NCI-H128 (cell line): ENCODE measurements around the gene REXO2.

Experiments used
- DNase-seq: peaks from one replicate; lab custom pipeline; 2025; ENCODE audit not compliant: unreplicated experiment; lab: John Stamatoyannopoulos, UW

The REXO2 gene

GRCh38 chr11:114440121-114440860, 1.0 kb downstream of the REXO2 start:
- DNase-seq, result no peak

GRCh38 chr11:114440971-114441763, 1.9 kb downstream of the REXO2 start:
- DNase-seq, result no peak

DNA sequence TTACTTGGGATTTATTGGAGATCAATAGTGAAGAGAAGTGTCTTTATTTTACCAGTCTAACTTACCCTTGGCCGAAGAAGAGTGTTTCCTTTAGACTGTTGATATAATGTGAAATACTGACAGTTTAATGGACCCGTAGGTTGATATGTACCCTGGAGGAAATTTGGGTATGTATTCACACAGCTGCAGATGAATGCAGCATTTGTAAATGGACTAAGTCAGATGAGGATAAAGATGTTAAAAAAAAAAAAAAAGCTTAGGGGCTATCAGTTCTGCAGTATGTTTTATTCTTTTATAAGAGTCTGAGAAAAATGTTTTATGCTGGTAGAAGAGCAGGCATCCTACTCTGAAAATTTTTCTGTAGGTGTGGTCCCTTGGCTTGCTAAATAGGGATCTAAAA, 2.7 kb downstream of the REXO2 start:
- no peak for DNase-seq

DNA sequence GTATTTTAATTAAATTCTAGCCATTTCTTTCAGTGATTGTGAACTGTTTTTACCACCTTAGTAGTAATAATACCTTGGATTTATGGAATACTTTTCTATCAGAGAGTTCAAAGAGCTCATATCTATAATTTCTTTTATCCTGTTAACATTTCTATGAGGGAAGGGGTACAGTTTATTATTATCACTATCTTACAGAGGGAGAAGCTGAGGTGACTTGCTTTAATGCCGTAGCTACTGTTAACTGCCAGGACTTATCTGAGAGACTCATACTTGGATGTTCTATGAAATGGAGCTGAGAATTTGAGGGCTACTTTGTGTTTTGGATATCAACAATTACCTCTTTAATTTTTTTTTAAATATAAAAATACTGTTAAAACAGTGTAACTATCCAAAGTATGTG, 3.3 kb downstream of the REXO2 start:
- no peak for DNase-seq

DNA sequence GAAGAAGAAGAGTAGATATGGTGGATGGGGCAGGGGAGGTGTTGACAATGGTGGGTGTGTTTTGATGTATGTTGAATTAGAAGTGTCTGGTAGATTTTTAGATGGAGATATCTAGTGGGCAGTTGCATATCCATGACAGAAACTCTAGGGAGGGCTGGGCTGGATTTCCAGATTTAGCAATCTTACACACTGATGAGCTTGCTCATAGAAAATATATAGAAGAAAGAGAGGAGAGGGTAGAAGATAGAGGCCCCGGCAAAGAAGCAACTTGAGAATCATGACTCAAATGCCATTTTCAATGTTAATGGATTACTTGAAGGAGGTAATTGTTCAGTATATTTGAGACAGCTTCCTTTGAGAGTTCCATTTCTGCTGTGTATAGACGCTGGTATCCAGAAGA, 8.2 kb downstream of the REXO2 start:
- DNase-seq, result no peak

DNA sequence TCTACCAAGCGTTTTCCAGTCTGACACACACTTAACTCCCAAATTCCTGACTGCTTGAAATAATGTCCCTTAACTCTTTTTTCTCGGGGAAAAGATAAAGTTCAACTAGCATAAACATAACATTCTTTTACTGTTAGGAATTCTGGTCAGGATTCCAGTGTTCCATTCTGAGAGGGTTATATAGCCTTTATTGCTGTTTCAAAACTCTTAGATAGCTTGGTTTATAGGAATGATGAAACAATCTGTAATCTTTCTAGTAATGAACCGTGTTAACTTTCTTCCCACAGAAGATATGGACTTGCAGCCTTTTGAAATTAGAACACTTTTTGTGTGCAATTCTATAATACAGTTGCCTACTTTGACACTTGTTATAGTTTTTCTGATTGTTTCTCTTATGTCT, 8.6 kb downstream of the REXO2 start:
- no peak for DNase-seq

- DNase-seq, result no peak
These were observed 9.6 kb downstream of the REXO2 start for GRCh38 chr11:114448749-114449482.

GRCh38 chr11:114449845-114450244, 10.6 kb downstream of the REXO2 start:
- DNase-seq, result no peak

DNA sequence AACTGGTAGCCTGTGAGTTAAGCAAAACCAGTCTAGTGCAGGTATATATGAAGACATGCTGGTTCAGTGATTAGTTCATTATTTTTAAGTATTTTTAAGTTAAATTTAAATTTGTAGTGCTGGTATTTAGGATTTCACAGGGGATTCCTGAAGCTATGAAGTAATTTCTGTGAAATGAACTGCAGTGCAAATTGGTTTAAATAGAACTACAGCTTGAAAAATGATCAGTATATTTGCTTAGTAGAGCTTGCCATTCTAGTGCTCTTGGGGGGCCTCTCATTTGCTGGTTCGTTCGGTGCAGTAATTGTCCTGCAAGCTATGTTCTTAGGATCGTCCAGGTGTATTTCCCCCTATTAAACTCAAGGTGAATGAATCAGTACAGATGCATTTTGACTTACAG, 13.1 kb downstream of the REXO2 start:
- DNase-seq, result no peak

DNA sequence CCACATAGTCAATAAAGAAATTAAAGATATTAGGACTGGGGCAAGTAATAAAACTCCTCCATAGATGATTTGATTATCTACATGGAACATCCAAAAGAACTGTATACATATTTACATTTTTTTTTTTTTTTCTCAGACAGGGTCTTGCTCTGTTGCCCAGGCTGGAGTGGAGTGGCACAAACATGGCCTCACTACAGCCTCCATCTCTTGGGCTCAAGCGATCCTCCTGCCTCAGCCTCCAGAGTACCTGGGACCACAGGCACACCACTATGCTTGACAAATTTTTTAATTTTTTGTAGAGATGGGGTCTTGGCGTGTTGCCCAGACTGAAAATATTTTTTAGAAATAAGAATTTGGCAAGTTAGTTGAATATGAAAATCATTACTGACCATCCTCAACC, 24.7 kb downstream of the REXO2 start:
- DNase-seq, result no peak

DNA sequence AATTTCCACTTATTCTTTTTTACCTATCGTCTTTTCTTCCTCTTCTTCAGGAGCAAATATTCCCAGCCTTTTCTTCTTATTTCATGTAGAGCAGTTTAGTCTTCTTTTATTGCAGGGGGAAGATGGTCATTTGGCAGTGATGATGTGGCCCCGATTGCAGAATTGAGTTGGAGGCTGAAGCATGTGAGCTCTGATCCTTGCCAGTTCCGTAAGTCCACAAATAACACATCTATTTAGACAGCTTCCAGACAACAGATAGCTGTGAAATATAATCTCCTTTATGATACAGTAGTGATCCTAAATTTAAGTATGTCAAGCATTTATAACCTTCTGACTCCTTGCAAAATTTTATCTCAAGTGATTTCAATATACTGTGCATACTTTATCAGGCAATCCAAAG, 27.5 kb downstream of the REXO2 start:
- DNase-seq, result no peak

DNA sequence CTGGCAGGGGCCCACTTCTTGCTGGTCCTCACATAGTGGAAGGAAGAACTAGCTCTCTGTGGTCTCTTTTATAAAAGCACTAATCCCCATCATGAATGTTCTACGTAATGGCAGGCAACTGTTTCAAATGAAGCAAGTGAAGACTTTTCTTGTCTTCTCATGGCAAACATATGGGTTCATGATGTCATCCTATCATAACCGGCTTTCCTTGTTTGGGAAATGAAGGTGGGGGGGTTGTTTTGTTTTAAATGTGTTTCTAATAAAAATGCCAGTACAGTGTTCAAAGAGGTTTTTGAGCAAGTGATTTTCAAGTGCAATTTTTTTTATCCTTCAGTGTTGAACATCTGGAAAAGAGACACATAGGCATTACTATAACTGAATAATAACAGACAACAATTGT, 33.4 kb downstream of the REXO2 start:
- no peak for DNase-seq

GRCh38 chr11:114478001-114478410, 38.7 kb downstream of the REXO2 start:
- no peak for DNase-seq

DNA sequence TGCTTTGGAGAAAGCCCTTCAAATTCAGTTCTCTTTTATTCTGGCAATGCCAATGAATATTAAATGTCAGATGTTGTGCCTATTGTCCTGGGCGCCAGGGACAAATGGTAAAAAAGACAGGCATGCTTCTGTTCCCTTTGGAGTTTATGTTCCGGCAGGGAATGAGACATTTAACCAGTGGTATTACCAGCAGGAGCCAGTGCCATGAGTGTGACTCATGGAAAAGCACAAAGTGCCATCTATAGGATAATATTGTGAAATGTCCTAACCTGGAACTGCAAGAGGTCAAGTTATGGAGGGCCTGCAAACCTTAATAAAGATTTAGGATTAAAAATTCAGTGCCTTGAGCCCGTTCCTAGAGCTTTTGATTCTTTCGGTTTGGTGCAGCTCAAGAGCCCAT, 39.5 kb downstream of the REXO2 start:
- no peak for DNase-seq

DNA sequence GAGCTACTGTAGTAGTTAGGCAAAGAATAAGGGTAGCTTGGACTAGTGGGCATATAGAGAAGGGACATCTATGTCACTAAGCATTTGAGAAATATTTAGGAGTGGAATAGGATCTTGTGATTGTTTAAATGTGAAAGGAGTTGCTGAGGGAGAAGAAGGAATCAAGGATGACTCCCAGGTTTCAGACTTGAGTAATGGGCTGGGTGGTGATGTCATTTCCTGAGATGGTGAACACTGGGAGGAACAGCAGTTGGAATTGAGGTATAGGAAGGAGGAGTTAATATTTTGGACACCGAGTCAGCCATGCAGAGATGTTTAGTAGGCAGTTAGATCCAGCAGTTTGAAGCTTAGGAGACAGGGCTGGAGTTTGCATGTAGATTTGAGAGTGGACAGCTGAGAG, 40.1 kb downstream of the REXO2 start:
- no peak for DNase-seq

DNA sequence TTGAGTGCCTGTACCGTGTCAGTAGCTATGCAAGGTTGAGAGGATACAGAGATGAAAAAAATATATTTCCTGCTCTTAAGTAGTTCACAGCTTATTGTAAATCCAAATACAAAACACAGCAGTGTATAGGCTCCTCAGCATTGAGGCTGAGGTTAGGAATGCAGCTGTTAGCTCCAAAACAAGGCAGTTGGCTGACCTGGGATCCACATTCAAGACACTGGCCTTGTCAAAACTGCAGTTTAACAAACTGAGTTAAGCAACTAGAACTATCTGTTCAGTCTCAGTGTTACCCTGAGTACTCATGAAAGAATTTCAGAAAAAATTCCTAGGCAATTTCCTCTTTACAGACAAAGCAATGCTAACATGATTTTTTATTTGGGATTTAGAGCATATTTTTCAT, 42.8 kb downstream of the REXO2 start:
- DNase-seq, result no peak

GRCh38 chr11:114483929-114484328, 44.7 kb downstream of the REXO2 start:
- no peak for DNase-seq

- DNase-seq, result no peak
These were observed 57.6 kb downstream of the REXO2 start for GRCh38 chr11:114496915-114497314.

DNA sequence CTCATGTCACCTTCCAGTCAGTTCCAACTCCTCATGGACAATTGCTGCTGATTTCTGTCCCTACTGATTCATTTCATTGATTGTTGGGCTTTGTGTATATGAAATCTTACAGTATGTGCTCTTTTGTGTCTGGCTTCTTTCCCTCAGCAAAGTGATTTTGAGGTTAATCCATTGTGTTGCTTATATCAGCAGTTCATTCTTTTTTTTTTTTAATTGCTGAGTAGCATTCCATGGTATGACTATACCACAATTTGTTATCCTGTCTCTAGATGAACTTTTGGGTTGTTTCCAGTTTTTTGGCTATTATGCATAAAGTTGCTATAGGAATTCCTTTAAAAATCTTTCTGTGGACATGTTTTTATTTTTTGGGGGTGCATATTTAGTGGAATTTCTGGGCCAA, 60.5 kb downstream of the REXO2 start:
- DNase-seq, result no peak
